ENCODE measurements around the gene CEP55.

DNA sequence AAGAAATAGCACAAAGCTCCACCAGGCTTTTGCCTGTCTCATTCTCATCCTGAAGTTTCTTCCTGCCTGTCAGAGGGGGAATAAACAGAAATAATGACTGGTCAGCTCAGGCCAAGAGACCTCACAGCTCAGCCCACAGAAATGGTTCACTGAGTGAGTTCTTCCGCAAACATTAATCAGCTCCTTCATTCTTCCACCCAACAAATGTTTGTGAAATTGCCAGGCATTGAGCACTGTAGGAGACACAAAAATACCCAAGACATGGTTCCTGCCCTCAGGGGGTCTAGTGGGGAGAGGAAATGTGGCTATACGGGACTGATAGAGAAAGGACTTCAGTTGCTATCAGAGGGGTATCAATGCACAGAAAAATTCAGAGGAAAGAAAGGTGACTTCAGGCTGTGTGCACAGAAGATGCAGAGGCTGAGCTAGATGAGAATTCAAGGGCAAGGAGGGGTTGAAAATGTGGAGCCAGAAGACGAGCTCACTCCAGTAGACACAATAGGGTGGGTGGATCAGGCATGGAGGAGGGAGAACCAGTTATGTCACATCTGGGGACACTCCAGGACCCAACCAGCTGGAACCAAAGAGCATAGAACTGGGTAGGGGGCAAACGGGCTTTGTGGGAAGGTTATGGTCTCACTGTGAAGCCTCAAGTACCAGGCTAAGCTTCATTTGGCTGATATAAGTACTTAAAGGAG, 35.2 kb upstream of the CEP55 start:
- TF ChIP-seq CTCF (conservative IDR thresholded peaks at IDR 0.05 in 1 of 2, IDR thresholded peaks at IDR 0.05 in 1 of 2; ENCODE audit: low read depth in 1 of 2, low read length in 2 of 2) (no peak), EZH2 (IDR thresholded peaks at IDR 0.05; ENCODE audit: low read length, missing control alignments) (no peak)
